SJSA1 (cell line): ENCODE data around the gene FGF3. TPM values are rescaled to one million over a fixed set of nuclear protein-coding genes. Genes with fewer than 3 reads are reported as not detected.

Experiments used
- DNase-seq, 2 experiments: peaks; one replicate each; pipeline ENCODE4 v3.0.0-alpha.2; 2015 to 2020; ENCODE audit warnings: low spot score in 2 of 2, low read depth in 1 of 2
- H3K27ac ChIP-seq: fragments of 250-450 bp; sonication (Bioruptor Pico); 2 replicates; pipeline ENCODE4 v1.5.1; 2020; ENCODE audit warnings: mild to moderate bottlenecking, moderate library complexity
- H3K27me3 ChIP-seq: fragments of 250-450 bp; sonication (Bioruptor Pico); replicated peaks from 2 replicates; pipeline ENCODE4 v1.5.1; 2020; ENCODE audit warnings: mild to moderate bottlenecking, moderate library complexity
- H3K36me3 ChIP-seq: fragments of 250-450 bp; sonication (Bioruptor Pico); 2 replicates; pipeline ENCODE4 v1.5.1; 2020; ENCODE audit warnings: mild to moderate bottlenecking
- H3K4me1 ChIP-seq: fragments of 250-450 bp; sonication (Bioruptor Pico); replicated peaks from 2 replicates; pipeline ENCODE4 v1.6.1; 2021; ENCODE audit warnings: mild to moderate bottlenecking
- H3K4me3 ChIP-seq: fragments of 250-450 bp; sonication (Bioruptor Pico); 2 replicates; pipeline ENCODE4 v1.5.1; 2020; ENCODE audit warnings: mild to moderate bottlenecking
- H3K9me3 ChIP-seq: fragments of 250-450 bp; sonication (Bioruptor Pico); replicated peaks from 2 replicates; pipeline ENCODE4 v1.5.1; 2020; ENCODE audit warnings: mild to moderate bottlenecking
- total RNA-seq: library from RNA; depleted of rRNA; stranded (reverse); fragments of >200 nt; shearing (Covaris generic); gene quantifications from 2 replicates; pipeline ENCODE4 v1.2.3, GENCODE V29; 2014

FGF3 gene
- total RNA-seq, 1 experiment from 2014 or later: not detected

DNA sequence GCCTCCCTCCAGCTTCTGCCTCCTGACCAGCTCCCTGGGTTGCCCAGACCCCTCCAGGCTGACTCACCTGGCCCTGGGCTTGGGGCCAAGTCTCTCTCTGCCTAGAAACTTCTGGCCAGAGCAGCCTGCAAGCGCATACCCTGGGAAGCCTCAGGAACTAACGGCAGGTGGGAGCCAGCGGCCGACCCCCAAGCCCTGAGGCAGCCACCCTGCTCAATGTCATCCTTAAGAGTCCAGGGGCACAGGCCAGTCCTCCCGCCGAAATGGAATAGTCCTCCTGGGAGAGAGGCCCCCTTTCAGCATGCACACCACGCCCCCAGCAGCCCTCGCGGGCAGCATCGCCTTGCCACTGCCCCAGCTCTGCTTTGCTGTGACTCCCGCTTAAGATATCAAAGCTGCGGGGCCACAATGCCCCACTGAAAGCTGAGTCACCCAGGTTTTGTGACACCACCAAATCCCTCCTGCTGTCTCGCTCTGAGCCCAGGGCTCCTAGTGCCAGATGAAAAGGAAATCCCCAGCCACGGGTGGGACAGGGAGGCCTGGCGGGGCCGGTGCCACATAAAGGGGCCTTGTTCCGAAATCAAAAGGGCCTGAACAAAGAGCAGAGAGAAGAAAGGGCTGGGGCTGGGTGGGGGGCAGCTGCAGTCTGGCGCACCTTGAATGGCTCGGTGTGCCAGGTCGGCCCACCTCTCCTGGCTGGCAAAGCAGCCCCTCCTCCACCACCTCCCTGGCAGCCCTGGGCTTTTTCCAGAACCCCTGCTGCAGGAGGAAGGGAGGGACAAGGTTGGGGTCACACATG lies 21.4 kb upstream of the FGF3 start:
- H3K27me3 ChIP-seq: peaks cover 23% of the 10 kb centered on the region
- peak in 1 of 2 experiments; percentile 57 for DNase-seq

GRCh38 chr11:69839516-69839915 lies 20.3 kb upstream of the FGF3 start:
- DNase-seq: peak in 1 of 2 experiments; percentile 48
- no peaks in the 10 kb centered on the region for H3K36me3 ChIP-seq
- peaks cover 18% of the 10 kb centered on the region for H3K27me3 ChIP-seq
- H3K27ac ChIP-seq: no peak overlapping the region
- H3K4me1 ChIP-seq: no peaks in the 10 kb centered on the region
- H3K4me3 ChIP-seq: no peak overlapping the region
- no peaks in the 10 kb centered on the region; the same call in 1 of the 2 replicates for H3K9me3 ChIP-seq

More for the DNA sequence above, 21.4 kb upstream of the FGF3 start:
- H3K27ac ChIP-seq: no peak overlapping the region
- no peaks in the 10 kb centered on the region; the same call in 1 of the 2 replicates for H3K9me3 ChIP-seq
- no peak overlapping the region for H3K4me3 ChIP-seq
- H3K4me1 ChIP-seq: no peaks in the 10 kb centered on the region
- no peaks in the 10 kb centered on the region for H3K36me3 ChIP-seq

- H3K27me3 ChIP-seq: peaks cover 26% of the 10 kb centered on the region
- H3K4me1 ChIP-seq: no peaks in the 10 kb centered on the region
- H3K27ac ChIP-seq: no peak overlapping the region
- H3K36me3 ChIP-seq: no peaks in the 10 kb centered on the region
- DNase-seq: peak in 1 of 2 experiments; percentile 47
- no peaks in the 10 kb centered on the region for H3K9me3 ChIP-seq
- H3K4me3 ChIP-seq: no peak overlapping the region
These were observed 18.6 kb upstream of the FGF3 start for GRCh38 chr11:69837791-69838190.

GRCh38 chr11:69836401-69836800 lies 17.2 kb upstream of the FGF3 start:
- Histone ChIP-seq H3K27me3 (peaks cover 35% of the 10 kb centered on the region), H3K9me3 (no peaks in the 10 kb centered on the region), H3K27ac (no peak overlapping the region), H3K4me1 (no peaks in the 10 kb centered on the region), H3K4me3 (no peak overlapping the region), H3K36me3 (no peaks in the 10 kb centered on the region)
- peak in 1 of 2 experiments; percentile 47 for DNase-seq

GRCh38 chr11:69834811-69835800 lies 15.9 kb upstream of the FGF3 start:
- peak in 1 of 2 experiments; percentile 58 for DNase-seq
- peaks cover 40% of the 10 kb centered on the region for H3K27me3 ChIP-seq
- H3K9me3 ChIP-seq: no peaks in the 10 kb centered on the region
- H3K4me1 ChIP-seq: no peaks in the 10 kb centered on the region
- no peak overlapping the region for H3K27ac ChIP-seq
- no peak overlapping the region for H3K4me3 ChIP-seq
- no peaks in the 10 kb centered on the region for H3K36me3 ChIP-seq

DNA sequence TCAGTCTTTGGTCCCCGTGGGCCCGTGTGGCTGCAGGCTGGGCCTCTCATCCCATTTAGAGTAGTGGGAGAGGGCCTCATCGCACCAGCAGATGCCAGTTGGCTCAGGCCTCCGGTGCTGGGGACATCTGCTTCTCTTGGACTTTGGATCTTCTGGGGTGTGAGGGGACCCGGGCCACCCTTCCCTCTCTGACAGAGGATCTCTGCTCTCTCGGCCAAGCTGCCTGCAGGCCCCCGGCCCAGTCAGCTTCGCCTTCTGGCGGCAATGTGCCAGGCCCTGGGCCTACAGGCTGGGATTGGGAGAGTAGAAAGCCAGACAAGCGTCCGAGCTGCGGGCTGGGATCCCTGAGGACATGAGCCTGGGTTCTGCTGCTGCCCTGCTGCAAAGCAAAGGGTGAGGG lies 15.0 kb upstream of the FGF3 start:
- Histone ChIP-seq H3K4me1 (no peaks in the 10 kb centered on the region), H3K27me3 (peaks cover 40% of the 10 kb centered on the region), H3K27ac (no peak overlapping the region), H3K4me3 (no peak overlapping the region), H3K36me3 (no peaks in the 10 kb centered on the region), H3K9me3 (no peaks in the 10 kb centered on the region)
- DNase-seq: peak in 1 of 2 experiments; percentile 59

GRCh38 chr11:69832561-69833413 lies 13.6 kb upstream of the FGF3 start:
- Histone ChIP-seq H3K9me3 (no peaks in the 10 kb centered on the region), H3K27me3 (peaks cover 37% of the 10 kb centered on the region)

DNA sequence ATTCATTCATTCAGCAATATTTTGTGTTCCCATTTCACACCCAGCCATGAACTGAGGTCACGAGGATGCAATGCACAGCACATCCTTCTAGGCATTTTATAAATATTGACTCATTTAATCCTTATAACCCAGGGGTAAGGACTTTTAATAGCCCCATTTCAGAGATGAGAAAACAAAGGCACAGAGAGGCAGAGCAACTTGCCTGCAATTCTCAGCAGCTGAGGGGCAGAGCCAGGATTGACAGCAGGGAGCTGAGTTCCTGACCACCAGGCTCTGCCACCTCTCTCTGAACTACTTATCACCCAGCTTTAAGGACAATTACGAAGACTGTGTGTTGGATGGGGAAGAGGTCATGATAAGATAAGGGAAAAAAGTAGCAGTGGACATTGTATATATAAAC lies 12.8 kb upstream of the FGF3 start:
- DNase-seq: peak in 1 of 2 experiments; percentile 30
- H3K36me3 ChIP-seq: no peaks in the 10 kb centered on the region
- H3K27ac ChIP-seq: no peak overlapping the region
- no peaks in the 10 kb centered on the region for H3K9me3 ChIP-seq
- H3K27me3 ChIP-seq: peaks cover 37% of the 10 kb centered on the region
- no peaks in the 10 kb centered on the region for H3K4me1 ChIP-seq
- H3K4me3 ChIP-seq: no peak overlapping the region

More at GRCh38 chr11:69832561-69833413, 13.6 kb upstream of the FGF3 start:
- DNase-seq: peak in 1 of 2 experiments; percentile 51
- Histone ChIP-seq H3K4me3 (no peak overlapping the region), H3K27ac (no peak overlapping the region), H3K4me1 (no peaks in the 10 kb centered on the region), H3K36me3 (no peaks in the 10 kb centered on the region)

DNA sequence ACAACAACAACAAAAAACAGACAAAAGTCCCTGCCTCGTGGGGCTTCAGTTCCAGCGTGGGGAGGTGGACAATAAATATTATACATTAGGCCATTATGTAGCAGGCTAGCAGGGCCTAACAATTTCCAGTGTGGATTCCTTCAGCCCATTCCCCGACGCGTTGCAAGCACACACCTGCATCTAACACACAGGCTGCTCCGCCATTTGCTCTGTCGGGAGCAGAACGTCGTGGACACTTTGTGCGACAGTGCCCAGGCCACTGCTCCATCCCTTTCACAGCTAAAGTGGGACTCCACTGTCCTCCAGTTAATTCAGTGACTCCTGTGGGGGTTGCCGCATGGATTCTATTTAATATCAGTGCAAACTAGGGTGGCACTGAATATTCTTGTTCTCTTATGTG lies 10.9 kb upstream of the FGF3 start:
- DNase-seq: no peak
- Histone ChIP-seq H3K27ac (no peak overlapping the region), H3K4me1 (peaks cover 8% of the 10 kb centered on the region), H3K36me3 (no peaks in the 10 kb centered on the region), H3K9me3 (peaks cover 5% of the 10 kb centered on the region), H3K27me3 (peaks cover 49% of the 10 kb centered on the region), H3K4me3 (no peak overlapping the region)

GRCh38 chr11:69828971-69829344 lies 9.7 kb upstream of the FGF3 start:
- peaks cover 60% of the 10 kb centered on the region for H3K27me3 ChIP-seq
- H3K4me1 ChIP-seq: peaks cover 12% of the 10 kb centered on the region
- H3K36me3 ChIP-seq: no peaks in the 10 kb centered on the region; the same call in 1 of the 2 replicates
- no peak overlapping the region for H3K27ac ChIP-seq
- DNase-seq: no peak
- no peak overlapping the region for H3K4me3 ChIP-seq
- peaks cover 8% of the 10 kb centered on the region for H3K9me3 ChIP-seq

DNA sequence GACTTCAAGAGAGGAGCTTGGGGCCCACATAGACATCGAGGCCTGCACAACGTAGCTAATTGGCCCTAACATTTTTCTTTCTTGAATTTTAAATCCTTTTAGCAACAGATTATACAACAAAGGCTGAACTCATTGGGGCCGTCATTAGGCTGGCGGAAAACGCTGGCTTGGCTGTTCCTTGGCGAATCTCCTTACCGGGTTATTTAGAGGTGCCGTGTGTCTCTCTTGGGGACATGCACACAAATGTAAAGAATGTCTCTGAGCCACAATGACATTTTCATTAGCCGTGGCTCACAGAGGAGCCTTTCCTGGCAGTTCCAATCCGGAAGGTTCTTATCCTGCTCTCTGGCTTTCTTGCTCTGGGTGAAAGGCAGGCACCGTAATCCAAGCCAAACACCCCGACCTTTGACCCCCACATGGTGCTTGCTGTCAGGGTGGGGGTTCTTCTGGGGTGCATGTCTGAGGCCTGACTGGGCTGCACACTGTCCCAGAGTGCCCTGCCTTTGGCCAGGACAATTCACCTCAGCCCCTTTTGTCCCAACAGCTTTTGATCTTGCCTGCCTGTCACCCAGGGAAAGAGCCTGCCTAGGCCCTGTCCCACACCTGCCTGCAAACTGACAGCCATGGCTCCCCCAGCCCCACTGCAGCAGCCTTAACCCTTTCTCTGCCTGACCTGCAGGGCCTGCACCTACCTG lies 9.2 kb upstream of the FGF3 start:
- Histone ChIP-seq H3K9me3 (peaks cover 8% of the 10 kb centered on the region), H3K4me3 (no peak overlapping the region), H3K27me3 (peaks cover 62% of the 10 kb centered on the region), H3K36me3 (no peaks in the 10 kb centered on the region; the same call in 1 of the 2 replicates), H3K27ac (no peak overlapping the region), H3K4me1 (peaks cover 12% of the 10 kb centered on the region)
- DNase-seq: no peak

- DNase-seq: no peak
- H3K4me1 ChIP-seq: peaks cover 12% of the 10 kb centered on the region
- H3K27ac ChIP-seq: no peak overlapping the region
- no peak overlapping the region for H3K4me3 ChIP-seq
- H3K9me3 ChIP-seq: peaks cover 8% of the 10 kb centered on the region
- H3K36me3 ChIP-seq: no peaks in the 10 kb centered on the region; the same call in 1 of the 2 replicates
- peaks cover 62% of the 10 kb centered on the region for H3K27me3 ChIP-seq
These were observed 7.6 kb upstream of the FGF3 start for GRCh38 chr11:69826773-69827172.
